Measurements from ENCODE around the gene KLK8.

Gene KLK8

DNA sequence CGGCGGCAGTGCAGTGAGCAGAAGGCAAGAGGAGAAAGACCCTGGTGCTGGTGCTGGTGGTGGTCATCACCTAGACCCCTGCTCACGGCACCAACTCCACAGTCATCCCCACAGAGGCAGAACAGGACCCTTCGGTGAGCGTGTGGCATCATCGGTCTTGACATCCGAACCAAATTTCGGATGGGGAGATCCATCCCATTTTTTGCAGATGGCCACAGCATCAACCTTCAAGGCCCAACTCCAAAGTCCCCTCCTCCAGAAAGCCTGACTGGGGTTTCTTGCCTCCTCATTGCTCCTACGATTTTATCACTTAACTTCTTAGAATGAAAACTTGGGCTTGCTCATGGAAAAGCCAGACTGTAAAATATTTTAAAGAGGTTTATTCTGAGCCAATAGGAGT, 42.1 kb upstream of the KLK8 start:
- no peaks in the 10 kb centered on the region for H3F3A ChIP-seq (ENCODE audit: insufficient read depth, low read length)
- TF ChIP-seq, protein P1, sequence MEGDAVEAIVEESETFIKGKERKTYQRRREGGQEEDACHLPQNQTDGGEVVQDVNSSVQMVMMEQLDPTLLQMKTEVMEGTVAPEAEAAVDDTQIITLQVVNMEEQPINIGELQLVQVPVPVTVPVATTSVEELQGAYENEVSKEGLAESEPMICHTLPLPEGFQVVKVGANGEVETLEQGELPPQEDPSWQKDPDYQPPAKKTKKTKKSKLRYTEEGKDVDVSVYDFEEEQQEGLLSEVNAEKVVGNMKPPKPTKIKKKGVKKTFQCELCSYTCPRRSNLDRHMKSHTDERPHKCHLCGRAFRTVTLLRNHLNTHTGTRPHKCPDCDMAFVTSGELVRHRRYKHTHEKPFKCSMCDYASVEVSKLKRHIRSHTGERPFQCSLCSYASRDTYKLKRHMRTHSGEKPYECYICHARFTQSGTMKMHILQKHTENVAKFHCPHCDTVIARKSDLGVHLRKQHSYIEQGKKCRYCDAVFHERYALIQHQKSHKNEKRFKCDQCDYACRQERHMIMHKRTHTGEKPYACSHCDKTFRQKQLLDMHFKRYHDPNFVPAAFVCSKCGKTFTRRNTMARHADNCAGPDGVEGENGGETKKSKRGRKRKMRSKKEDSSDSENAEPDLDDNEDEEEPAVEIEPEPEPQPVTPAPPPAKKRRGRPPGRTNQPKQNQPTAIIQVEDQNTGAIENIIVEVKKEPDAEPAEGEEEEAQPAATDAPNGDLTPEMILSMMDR (IDR thresholded peaks at IDR 0.05; ENCODE audit: low read length): no peak
- TF ChIP-seq EZH2 (IDR thresholded peaks at IDR 0.05; ENCODE audit: borderline replicate concordance, low read length): no peak
- H4K20me1 ChIP-seq (ENCODE audit: insufficient read depth, low read length): no peaks in the 10 kb centered on the region
- H3K79me2 ChIP-seq (ENCODE audit: insufficient read depth, low read length): no peaks in the 10 kb centered on the region
- no peak overlapping the region for H3K9ac ChIP-seq (ENCODE audit: low read length)
- no peaks in the 10 kb centered on the region for H3K4me1 ChIP-seq (ENCODE audit: insufficient read depth, low read length, severe bottlenecking)
- no peaks in the 10 kb centered on the region for H3K9me2 ChIP-seq (ENCODE audit: low read depth, low read length)
- no peaks in the 10 kb centered on the region for H3K27me3 ChIP-seq (ENCODE audit: insufficient read depth, low read length)
- no peaks in the 10 kb centered on the region for H3K36me3 ChIP-seq (ENCODE audit: insufficient read depth, low read length)
- H3K4me3 ChIP-seq (ENCODE audit: low read depth, low read length, poor library complexity, severe bottlenecking): no peak overlapping the region
- no peak overlapping the region for H3K27ac ChIP-seq (ENCODE audit: low read depth, low read length, poor library complexity, severe bottlenecking)
- H3K9me3 ChIP-seq (ENCODE audit: low read length): no peaks in the 10 kb centered on the region
- H3K4me2 ChIP-seq (ENCODE audit: low read length): no peak overlapping the region
- H2AFZ ChIP-seq (ENCODE audit: low read length): no peak overlapping the region

- no peak for TF ChIP-seq EZH2 (IDR thresholded peaks at IDR 0.05; ENCODE audit: borderline replicate concordance, low read length)
- TF ChIP-seq, protein P1 (IDR thresholded peaks at IDR 0.05; ENCODE audit: low read length): no peak
- no peaks in the 10 kb centered on the region for H3F3A ChIP-seq (ENCODE audit: insufficient read depth, low read length)
- no peaks in the 10 kb centered on the region for H3K4me1 ChIP-seq (ENCODE audit: insufficient read depth, low read length, severe bottlenecking)
- no peak overlapping the region for H3K9ac ChIP-seq (ENCODE audit: low read length)
- no peaks in the 10 kb centered on the region for H3K9me3 ChIP-seq (ENCODE audit: low read length)
- H3K27ac ChIP-seq (ENCODE audit: low read depth, low read length, poor library complexity, severe bottlenecking): no peak overlapping the region
- H3K9me2 ChIP-seq (ENCODE audit: low read depth, low read length): no peaks in the 10 kb centered on the region
- H2AFZ ChIP-seq (ENCODE audit: low read length): no peak overlapping the region
- H4K20me1 ChIP-seq (ENCODE audit: insufficient read depth, low read length): no peaks in the 10 kb centered on the region
- H3K4me2 ChIP-seq (ENCODE audit: low read length): no peak overlapping the region
- H3K36me3 ChIP-seq (ENCODE audit: insufficient read depth, low read length): no peaks in the 10 kb centered on the region
- H3K4me3 ChIP-seq (ENCODE audit: low read depth, low read length, poor library complexity, severe bottlenecking): no peak overlapping the region
- H3K79me2 ChIP-seq (ENCODE audit: insufficient read depth, low read length): no peaks in the 10 kb centered on the region
- H3K27me3 ChIP-seq (ENCODE audit: insufficient read depth, low read length): no peaks in the 10 kb centered on the region
Measured at GRCh38 chr19:51040151-51040550, 38.7 kb upstream of the KLK8 start.

DNA sequence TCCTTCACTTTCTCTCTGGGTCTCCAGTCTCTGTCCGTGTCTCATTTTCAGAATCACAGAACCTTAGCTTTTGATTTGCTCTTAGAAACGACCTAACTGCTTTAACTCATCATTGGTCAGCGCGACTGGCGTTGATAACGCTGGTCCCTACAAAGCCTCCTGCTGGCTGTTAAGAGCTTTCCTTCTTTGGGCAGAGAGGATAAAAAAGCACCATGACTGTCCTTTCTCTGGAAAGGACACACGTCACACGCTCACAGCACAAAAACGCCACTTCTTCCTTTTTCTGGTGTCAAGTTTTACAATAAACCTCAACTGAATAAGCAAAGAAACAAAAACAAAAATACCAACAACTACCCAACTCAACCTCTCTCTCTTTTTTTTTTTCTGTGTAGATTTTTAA, 35.1 kb upstream of the KLK8 start:
- H3K9ac ChIP-seq (ENCODE audit: low read length): no peak overlapping the region
- H4K20me1 ChIP-seq (ENCODE audit: insufficient read depth, low read length): no peaks in the 10 kb centered on the region
- H3K9me3 ChIP-seq (ENCODE audit: low read length): no peaks in the 10 kb centered on the region
- H3K4me2 ChIP-seq (ENCODE audit: low read length): no peak overlapping the region
- no peaks in the 10 kb centered on the region for H3F3A ChIP-seq (ENCODE audit: insufficient read depth, low read length)
- no peak overlapping the region for H3K27ac ChIP-seq (ENCODE audit: low read depth, low read length, poor library complexity, severe bottlenecking)
- TF ChIP-seq, protein P1 (IDR thresholded peaks at IDR 0.05; ENCODE audit: low read length): no peak
- TF ChIP-seq EZH2 (IDR thresholded peaks at IDR 0.05; ENCODE audit: borderline replicate concordance, low read length): no peak
- H3K4me3 ChIP-seq (ENCODE audit: low read depth, low read length, poor library complexity, severe bottlenecking): no peak overlapping the region
- H3K27me3 ChIP-seq (ENCODE audit: insufficient read depth, low read length): no peaks in the 10 kb centered on the region
- H3K79me2 ChIP-seq (ENCODE audit: insufficient read depth, low read length): no peaks in the 10 kb centered on the region
- no peaks in the 10 kb centered on the region for H3K4me1 ChIP-seq (ENCODE audit: insufficient read depth, low read length, severe bottlenecking)
- H3K36me3 ChIP-seq (ENCODE audit: insufficient read depth, low read length): no peaks in the 10 kb centered on the region
- H2AFZ ChIP-seq (ENCODE audit: low read length): no peak overlapping the region
- no peaks in the 10 kb centered on the region for H3K9me2 ChIP-seq (ENCODE audit: low read depth, low read length)

All from OCI-LY1 (cell line).